HepG2 (cell line): ENCODE results near the gene ZNF831.

ENCODE experiments used
- ARID3A ChIP-seq: IDR thresholded peaks from 2 replicates; pipeline ENCODE4 v1.6.1; 2012; ENCODE audit warnings: low read depth, low read length, improper control_type of control experiment
- DR1 ChIP-seq: sonication (generic); formaldehyde crosslinking; IDR thresholded peaks from 2 replicates; pipeline ENCODE4 v1.8.0; 2021; ENCODE audit warnings: mild to moderate bottlenecking, missing genetic modification reagents, inconsistent platforms
- ESRRA ChIP-seq: sonication (generic); formaldehyde crosslinking; IDR thresholded peaks from 2 replicates; pipeline ENCODE4 v1.5.1; 2020; ENCODE audit warnings: mild to moderate bottlenecking, low read depth, missing genetic modification reagents

- no peak for TF ChIP-seq ESRRA (CRISPR knock-in tag)
- TF ChIP-seq DR1 (CRISPR knock-in tag), result no peak
- TF ChIP-seq ARID3A, result no peak
Observed at GRCh38 chr20:59151820-59152219, 11.8 kb upstream of the ZNF831 start.
